GM18499 (cell line): Measurements from ENCODE around the gene RIN3.
A peak's percentile ranks its signal among the peaks of the same experiment; 100 is the strongest.

Source experiments
- ATAC-seq: cut with Tn5 transposase; IDR thresholded peaks from one replicate; pipeline ENCODE4 v1.9.1; 2021; ENCODE audit warnings: moderate number of reproducible peaks; ENCODE audit not compliant: insufficient read depth, unreplicated experiment

RIN3 gene

DNA sequence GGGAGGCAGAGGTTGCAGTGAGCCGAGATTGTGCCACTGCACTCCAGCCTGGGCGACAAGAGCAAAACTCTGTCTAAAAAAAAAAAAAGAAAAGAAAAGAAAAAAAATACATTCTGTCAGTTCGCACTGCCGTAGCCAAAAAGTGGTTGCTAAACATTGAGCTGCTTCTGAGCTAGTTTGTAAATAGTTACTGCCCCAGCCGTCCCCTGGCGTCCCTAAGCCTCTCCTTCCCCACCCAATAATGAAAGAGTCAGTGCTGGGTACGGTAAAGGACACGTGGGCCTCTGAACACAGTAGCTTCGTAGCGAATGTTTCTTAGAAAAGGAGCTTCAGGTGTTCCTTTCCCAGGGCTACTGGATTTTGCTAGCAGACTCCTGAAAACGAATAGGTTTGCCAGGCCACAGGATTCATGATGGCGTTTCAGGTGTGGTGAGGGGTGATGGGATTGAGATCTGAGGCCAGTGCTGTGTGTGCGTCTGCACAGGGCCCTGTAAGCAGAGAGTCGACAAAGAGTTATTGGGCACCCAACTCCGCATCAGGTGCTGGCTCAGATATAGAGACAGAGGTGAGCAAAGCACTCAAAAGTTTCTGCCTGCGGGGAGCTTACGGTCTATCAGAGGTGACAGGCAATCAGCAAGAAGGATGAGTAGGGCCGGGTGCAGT is 140.8 kb downstream of the RIN3 start:
- no peak for ATAC-seq

DNA sequence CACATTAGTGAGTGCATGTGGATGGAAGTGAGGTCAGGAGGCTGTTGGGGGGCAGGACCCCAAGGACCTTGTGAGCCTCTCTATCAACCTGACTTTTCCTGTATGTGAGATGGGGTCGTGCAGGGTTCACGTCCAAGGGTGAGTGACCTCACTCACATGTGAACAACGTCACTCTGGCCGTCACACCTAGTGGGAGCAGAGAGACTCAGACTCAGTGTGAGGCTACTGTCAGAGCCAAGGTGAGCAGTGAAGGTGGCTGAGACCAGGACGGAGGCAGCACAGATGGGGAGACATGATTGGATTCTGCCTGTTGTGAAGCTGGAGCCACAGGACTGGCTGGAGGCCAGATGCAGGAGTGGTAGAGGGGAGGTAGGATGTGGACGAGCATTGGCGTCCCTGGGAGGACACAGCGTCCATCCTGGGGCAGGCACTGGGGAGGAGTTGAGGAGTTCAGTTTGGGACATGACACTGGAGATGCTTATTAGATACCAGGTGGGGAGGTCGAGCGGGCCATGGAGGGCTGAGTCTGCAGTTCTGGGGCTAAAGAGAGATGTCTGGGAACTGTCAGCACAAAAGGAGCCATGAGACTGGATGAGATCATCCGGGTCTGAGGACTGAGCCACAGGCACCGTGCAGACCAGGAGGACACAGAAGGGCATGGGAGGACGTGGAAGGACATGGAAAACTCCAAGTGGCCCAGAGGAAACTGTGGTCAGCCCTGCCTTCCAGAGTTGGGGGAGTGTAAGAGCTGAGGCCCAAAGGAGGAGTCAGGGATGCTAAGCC is 142.0 kb downstream of the RIN3 start:
- ATAC-seq = no peak

DNA sequence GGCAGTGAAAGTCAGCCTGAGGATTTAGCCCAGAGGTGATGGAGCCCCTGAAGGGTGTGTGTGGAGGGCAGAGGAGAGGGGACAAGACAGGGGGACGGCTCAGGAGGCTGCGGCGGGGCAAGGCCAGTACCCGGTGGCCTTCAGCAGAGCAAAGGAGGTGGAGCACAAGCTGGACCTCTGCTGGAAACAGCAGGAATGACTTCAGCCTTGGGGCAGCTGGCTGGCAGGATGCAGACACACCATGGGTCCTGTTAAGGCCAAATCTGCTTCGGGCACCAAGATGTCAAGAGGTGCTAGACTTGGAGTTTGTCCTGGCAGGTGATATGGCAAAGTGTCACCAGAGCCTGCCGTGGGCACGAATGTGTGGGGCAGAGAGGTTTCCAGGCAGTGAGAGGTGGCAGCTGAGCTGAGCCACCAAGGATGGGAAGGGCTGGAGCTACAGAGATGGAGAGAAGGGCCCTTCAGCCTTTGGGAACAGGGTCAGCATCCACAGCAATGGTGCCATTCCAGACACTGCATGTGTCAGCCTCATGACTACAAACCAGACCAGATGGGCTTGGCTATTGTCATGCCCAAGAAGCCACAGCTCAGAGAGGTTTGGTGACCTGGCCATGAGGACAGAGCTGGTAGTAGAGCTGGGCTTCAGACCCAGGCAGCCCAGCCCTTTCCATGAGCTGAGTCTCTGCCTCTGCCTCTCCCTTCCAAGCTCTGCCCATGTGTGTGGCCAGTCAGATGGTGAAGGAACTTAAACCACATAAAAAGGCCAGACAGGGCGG is 142.9 kb downstream of the RIN3 start:
- no peak for ATAC-seq

DNA sequence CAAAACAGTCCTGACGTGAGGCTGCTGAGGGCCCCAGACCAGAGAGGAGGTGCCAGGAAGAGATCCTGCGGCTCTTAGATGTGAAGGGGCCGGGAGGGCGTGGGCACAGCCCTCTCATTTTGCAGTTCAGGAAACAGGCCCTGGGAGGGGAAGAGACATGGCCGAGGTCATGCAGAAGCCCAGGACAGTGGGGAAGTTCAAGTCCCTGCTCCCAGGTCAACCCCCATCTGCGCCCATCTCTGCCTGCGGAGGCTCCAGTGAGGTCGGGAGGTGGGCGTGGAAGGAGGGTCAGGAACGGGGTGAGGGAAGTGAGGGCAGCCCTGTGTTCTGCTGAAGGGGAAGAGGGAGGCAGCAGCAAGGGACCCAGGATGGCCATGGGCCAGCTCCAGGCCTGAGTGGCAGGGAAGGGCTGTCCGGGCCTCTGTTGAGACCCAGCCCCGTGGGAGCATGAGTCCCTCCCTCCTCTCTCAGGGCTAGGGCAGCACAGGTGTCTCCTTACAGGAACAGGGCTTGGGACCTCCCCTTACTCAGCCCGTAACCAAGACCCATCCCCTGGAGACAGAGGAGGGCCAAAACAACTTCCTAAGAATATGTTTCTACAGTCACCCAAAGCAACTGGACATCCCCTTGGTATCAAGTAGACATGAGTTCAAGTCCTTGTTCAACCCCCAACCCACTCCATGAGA is 144.0 kb downstream of the RIN3 start:
- no peak for ATAC-seq

DNA sequence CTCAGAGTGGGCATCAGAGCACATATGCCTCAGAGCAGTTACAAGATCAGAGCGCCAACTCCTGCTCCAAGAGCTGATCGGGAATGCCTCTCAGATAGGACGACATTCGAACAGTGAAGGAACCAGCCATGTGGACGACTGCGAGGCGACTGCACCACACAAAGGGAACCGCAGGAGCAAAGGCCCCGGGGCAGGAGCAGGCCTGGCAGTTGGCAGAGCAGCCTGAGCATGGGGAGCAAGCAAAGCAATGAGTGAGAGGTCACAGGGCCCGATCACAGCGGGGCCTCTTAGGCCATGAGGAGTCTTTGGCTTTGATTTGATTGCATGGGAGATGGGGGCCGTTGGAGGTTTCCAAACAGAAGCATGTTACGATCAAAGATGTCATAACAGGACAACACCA is 144.6 kb downstream of the RIN3 start:
- ATAC-seq = no peak

DNA sequence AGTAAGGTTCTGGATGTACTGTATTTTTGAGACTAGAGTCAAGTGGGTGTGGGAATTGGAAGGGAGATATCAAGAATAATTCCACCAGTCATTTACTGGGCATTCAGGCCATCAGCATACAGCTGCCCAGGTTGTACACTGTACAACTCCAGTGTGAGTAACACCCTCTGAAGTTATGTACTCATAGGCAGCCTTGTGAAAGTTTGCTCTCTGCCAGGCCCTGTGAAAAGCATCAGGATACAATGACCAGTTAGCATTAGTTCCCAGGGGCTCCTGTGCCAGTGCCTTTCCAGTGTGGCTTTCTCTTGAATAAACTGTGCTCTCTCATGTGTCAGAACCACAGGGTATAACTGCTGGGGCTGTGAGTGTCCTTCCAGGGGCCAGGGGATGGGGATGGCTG is 145.1 kb downstream of the RIN3 start:
- ATAC-seq = no peak

DNA sequence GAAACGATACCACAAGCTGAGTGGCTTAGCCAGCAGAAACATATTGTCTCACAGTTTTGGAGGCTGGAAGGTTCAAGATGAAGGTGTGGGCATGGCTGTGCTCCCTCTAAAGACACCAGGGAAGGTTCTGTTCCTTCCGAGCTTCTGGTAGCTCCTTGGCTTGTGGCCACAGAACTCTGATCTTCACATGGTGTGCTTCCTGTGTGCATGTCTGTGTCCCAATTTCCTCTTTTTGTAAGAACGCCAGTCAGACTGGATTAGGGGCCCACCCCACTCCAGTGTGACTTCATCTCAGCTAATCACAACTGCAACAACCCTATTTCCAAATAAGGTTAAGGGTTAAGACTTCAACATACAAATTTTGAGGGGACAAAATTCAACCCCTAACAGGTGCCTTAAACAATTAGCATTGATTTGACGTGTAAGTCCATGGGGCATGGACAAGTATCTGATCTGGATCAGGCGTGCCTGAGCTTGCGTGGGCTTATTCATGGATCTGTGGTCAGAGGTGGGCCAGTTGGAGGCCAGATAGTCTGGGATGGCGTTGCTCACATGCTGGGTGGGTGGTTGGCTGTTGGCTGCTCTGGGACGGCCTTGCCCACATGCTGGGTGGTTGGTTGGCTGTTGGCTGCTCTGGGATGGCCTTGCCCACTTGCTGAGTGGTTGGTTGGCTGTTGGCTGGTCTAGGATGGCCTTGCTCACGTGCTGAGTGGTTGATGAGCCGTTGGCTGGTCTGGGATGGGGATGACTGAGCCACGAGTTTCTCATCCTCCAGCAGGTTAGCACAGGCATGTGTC is 146.4 kb downstream of the RIN3 start:
- ATAC-seq = no peak

DNA sequence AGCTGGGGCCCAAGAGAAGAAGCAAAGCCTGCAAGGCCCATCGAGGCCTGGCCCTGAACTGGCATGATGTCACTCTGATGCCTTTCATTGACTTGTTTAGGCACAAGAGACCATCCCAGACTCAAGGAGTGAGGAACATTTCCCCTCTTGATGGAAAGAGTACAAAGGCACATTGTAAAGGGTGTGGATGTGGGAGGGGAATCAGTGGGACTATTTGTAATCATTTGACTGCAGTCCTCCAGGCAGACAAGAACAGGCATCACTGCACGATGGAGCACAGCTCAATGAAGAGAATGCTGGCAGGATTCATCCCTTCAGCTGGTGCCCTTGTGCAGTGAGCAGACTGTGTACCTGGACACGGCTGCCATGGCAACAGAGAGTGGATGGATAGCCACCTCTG is 147.0 kb downstream of the RIN3 start:
- no peak for ATAC-seq

DNA sequence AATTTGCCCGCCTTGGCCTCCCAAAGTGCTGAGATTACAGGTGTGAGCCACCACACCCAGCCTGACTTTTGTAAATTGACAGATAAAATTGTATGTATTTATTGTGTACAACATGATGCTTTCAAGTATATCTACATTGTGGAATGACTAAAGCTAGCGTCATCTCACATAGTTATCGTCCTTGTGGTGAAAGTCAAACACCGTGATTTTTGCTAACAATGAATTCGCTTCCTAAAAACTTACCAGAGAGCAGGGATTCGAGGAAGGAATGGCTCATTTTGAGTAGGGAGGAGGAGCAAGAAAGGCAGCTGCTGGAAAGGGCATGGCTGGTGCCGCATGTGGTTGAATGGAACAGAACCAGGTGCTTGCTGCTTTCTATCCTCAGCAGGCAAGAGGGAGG is 149.5 kb downstream of the RIN3 start:
- no peak for ATAC-seq

DNA sequence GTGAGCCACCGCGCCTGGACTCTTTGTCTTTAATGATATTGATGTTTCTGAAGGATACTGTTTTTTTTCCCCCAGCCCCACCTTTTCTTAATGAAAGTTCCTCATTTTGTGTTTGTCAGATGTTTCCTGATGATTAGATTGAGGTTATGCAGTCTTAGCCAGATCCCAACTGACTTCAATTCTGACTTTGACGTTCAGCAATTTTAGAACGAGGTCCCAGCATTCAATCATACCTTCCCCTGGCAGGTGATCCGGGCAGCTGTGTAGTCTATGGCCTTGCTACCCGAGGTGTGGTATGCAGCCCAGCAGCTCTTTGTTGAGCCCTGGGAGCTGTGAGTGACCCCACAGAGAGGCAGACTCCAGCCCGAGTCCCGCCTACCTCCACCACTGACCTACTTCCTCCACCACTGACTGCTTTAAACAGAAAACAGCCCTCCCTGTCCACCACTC is 152.1 kb downstream of the RIN3 start:
- ATAC-seq = no peak

DNA sequence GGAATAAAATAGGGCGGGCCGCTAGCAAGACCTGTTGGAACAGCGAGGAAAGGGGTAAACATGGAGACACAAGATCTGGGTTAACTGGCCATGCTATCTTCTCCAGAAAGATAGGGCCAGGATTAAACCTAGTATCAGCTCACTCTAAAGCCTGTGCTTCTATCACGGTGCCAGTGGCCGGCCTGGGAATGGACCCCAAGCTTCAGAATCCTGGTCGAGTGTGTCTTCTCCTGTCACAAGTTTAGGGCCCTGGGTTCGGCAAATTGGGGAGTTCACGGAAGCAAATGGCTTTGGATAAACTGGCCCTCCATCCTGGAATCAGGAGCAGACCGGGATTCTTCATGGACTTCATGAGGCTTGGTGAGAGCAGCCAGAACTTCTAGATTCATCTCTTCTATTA is 152.7 kb downstream of the RIN3 start:
- ATAC-seq = no peak

DNA sequence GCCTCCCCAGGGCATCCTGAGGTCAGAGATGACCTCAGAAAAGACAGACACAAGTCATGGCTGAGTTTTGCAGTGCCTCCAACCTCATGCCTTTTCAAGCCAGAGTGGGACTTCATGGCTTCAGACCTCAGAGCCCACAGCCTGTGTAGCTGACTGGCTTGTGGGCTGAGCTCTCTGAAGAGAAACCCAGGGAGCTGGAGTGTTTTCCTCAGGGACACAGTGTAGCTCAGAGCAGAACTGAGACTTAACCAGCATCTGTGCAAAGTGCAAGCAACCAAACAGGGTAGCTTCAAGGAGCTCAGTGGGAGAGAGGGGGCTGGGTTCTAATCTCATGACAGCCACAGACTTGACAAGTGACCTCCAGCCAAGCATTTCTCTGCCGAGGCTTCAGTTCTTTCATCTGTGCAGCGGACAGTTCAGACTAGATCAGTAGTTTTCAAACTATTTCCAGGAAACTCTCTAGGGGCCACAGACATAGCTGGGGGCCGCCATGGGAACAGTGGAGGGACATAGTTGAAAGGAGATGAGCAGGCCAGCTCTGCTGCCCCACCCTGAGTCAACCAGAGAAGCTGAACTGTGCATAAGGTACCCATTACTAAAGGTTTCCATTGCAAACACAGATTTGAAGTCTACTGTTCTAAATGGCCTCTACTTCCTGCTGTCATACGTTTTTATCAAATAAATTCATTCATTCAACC is 154.8 kb downstream of the RIN3 start:
- peak; percentile 40 for ATAC-seq

DNA sequence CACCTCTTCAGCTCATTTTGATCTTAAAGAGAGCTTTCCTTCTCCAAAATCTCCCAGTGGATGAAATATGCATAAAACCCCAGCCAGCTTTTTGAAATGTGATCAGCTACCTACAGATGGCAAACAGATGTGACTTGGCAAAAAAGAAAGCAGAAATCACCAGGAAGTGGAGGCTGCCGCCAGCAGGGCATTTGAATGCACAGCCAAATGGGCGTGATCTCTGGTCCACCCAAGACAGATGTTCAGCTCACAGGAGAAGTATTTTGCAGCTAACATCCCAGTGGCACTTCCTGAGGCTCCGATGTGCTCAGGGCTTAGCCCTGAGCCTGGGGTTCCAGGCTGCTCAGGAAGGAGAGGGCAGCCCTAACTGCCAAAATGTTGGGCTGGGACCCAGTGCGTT is 156.6 kb downstream of the RIN3 start:
- ATAC-seq = no peak

DNA sequence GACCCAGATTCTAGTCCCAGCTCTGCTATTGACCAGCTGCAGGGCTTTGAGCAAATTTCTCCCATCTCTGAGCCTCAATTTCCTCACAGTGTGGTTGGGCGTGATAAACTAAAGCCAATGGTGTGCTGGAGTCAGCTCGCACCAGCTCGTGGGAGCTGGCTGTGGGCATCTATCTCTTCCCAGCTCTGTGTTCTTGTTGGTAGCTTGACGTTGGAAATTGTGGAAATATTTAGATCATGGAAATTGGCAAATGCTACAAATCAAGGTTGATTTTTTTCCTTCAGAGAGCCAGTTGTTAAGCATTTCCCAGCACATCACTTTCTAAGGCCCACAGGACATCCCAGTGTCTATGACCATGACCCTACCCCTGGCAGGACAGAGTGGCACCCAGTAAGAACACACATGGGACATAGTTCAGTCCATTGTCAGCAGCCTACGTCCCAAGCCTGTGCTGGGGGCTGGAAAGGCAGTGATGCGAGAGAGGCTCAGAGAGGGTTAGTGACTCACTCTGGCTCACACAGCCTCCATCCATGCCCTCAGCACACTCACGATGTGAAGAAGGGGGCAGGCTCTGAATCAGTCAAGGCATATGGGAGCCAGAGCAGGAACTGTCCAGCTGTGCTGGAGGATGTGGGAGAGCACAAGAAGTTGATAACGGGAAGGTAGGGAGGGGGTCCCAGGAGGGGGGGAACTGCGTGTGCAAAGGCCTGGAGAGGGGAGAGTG is 157.2 kb downstream of the RIN3 start:
- no peak for ATAC-seq

DNA sequence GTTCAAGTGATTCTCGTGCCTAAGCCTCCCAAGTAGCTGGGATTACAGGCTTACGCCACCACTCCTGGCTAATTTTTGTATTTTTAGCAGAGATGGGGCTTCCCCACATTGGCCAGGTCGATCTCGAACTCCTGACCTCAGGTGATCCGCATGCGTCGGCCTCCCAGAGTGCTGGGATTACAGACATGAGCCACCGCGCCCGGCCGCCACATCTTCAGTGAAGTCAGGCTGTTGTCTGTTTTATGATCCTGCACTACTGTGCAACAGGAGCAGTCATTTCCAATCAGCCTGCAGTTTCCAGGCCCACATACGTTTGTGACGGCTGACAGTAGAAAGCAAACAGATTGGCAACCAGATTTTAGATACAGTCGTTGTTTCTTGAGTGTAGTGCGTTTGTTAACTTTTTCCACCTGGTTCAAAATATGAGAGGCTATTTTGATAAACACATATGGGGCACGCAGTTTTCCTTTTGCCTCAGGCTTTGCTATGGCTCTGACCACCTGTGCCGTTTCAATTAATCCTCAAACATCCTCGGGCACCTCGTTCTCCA is 160.1 kb downstream of the RIN3 start:
- ATAC-seq = no peak

DNA sequence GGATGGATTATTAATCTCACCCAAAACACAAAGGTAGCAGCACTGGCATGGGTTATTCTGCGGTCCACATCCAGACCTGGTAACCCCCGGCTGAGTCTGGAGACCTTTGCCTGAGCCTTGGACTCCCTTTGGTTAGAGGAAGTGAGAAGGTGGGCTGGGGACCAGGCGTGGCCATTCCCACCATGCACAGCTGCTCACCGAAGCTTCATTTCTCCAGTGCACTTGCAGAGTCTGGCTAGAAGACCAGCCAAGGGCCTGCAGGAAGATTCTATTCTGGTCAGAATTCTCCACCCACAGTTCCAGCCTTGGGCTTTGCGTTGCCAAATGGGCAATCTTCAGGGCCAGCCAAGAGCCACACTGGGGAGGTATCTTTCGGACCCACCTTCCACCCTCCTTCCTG is 161.8 kb downstream of the RIN3 start:
- ATAC-seq = no peak

DNA sequence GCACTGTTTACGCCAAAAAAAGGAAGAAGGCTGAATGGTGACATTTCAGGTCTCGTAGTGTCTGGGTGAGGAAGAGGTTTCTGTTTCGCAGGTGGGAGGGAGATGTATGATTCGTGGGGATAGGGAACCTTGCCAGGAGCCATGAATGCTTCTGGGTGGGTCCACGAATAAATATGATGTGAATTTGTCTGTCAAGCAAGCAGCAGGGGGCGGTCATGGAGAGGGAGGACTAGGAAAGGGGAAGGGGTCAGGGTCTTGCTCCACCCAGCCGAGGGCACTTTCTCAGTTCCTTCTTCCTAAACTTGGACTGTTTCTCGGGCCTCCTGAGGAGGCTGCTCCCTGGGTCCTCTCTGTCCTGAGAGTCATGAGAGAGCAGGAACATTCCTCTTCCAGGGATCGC is 162.4 kb downstream of the RIN3 start:
- ATAC-seq = no peak

DNA sequence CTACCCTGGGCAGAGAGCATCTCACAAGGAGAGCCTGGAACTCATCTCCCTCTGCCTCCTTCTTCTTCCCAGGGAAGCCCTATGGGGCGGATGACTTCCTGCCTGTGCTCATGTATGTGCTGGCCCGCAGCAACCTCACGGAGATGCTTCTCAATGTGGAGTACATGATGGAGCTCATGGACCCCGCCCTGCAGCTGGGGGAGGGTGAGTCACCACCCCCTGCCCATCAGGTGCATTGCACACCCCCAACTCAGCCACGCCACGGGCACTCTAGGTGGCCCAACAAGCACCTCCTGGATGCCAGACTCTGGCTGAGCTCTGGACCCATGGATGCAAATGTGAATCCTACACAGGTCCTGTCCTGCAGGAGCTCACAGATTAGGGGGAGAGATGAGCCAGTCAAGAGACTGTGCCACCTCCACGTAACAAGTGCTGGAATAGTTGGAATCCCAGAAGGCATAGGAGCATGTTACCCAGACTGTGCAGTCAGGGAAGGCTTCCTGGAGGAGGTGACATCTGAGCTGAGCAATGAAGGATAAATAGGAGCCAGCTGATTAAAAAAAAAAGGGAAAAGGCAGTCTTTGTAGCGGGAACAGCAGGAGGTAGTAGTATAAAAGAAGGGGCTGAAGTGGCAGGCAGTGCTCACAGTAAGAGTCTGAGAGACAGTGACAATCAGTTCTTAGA is 163.0 kb downstream of the RIN3 start:
- ATAC-seq = no peak
